Epithelial cell of esophagus (primary cell): Measurements from ENCODE around the gene DNAJC19.

Source experiments
- DNase-seq: peaks from one replicate; pipeline ENCODE4 v3.0.0; 2010; ENCODE audit warnings: low read depth
- H3K4me3 ChIP-seq: 2 replicates; pipeline ENCODE4 v1.5.1; 2011; ENCODE audit warnings: mild to moderate bottlenecking, low read length, control low read depth
- CTCF ChIP-seq: IDR thresholded peaks from 2 replicates; pipeline ENCODE4 v1.5.1; 2011; ENCODE audit warnings: low read depth, mild to moderate bottlenecking, low read length, control low read depth, inconsistent platforms; ENCODE audit not compliant: insufficient read depth; ENCODE audit errors: missing control alignments

Gene DNAJC19

GRCh38 chr3:180961552-180961951 is 28.0 kb downstream of the DNAJC19 start:
- DNase-seq: no peak
- no peak for TF ChIP-seq CTCF
- H3K4me3 ChIP-seq: no peak overlapping the region

GRCh38 chr3:180961087-180961486 is 28.4 kb downstream of the DNAJC19 start:
- TF ChIP-seq CTCF: no peak
- no peak for DNase-seq
- H3K4me3 ChIP-seq: no peak overlapping the region

- no peak for DNase-seq
- no peak overlapping the region for H3K4me3 ChIP-seq
- no peak for TF ChIP-seq CTCF
Observed at GRCh38 chr3:180959691-180960090, 29.8 kb downstream of the DNAJC19 start.

- DNase-seq: no peak
- TF ChIP-seq CTCF: no peak
Observed at GRCh38 chr3:180947761-180948390, 41.7 kb downstream of the DNAJC19 start.

GRCh38 chr3:180940826-180941225 is 48.7 kb downstream of the DNAJC19 start:
- no peak for TF ChIP-seq CTCF
- H3K4me3 ChIP-seq: no peak overlapping the region
- DNase-seq: no peak

More at GRCh38 chr3:180947761-180948390, 41.7 kb downstream of the DNAJC19 start:
- H3K4me3 ChIP-seq: no peak overlapping the region

- peak; percentile 38 for DNase-seq
- TF ChIP-seq CTCF: no peak
- H3K4me3 ChIP-seq: no peak overlapping the region
Observed at GRCh38 chr3:180934638-180935037, 54.9 kb downstream of the DNAJC19 start.
